H9 (cell line): Measurements from ENCODE around the gene CYTL1. TPM values are rescaled to one million over a fixed set of nuclear protein-coding genes. Genes with fewer than 3 reads are reported as not detected.

Source experiments
- DNase-seq: peaks from one replicate; pipeline ENCODE4 v3.0.0-alpha.2; 2017
- H2AFZ ChIP-seq: one replicate; pipeline ENCODE4 v1.6.1; 2013; ENCODE audit warnings: mild to moderate bottlenecking, low read length, control low read depth, moderate library complexity
- H2AK5ac ChIP-seq: 2 replicates; pipeline ENCODE4 v1.6.1; 2013; ENCODE audit warnings: low read length, control low read depth, mixed read lengths; ENCODE audit not compliant: insufficient read length
- H2BK120ac ChIP-seq: one replicate; pipeline ENCODE4 v1.6.1; 2013; ENCODE audit warnings: low read depth, mild to moderate bottlenecking, low read length, control low read depth, inconsistent platforms; ENCODE audit not compliant: poor library complexity, severe bottlenecking
- H2BK12ac ChIP-seq: 2 replicates; pipeline ENCODE4 v1.6.1; 2013; ENCODE audit warnings: low read length, control low read depth, mixed read lengths, low read depth; ENCODE audit not compliant: insufficient read length
- H2BK15ac ChIP-seq: 2 replicates; pipeline ENCODE4 v1.6.1; 2013; ENCODE audit warnings: low read depth, low read length, control low read depth
- H2BK20ac ChIP-seq: one replicate; pipeline ENCODE4 v1.6.1; 2013; ENCODE audit warnings: low read depth, mild to moderate bottlenecking, low read length, control low read depth, inconsistent platforms; ENCODE audit not compliant: poor library complexity, severe bottlenecking
- H2BK5ac ChIP-seq: 2 replicates; pipeline ENCODE4 v1.6.1; 2013; ENCODE audit warnings: low read length, control low read depth, mixed read lengths; ENCODE audit not compliant: insufficient read length
- H3K14ac ChIP-seq: 2 replicates; pipeline ENCODE4 v1.6.1; 2013; ENCODE audit warnings: low read length, control low read depth; ENCODE audit not compliant: insufficient read depth
- H3K18ac ChIP-seq: 2 replicates; pipeline ENCODE4 v1.6.1; 2013; ENCODE audit warnings: low read depth, mild to moderate bottlenecking, mixed read lengths, low read length, control low read depth; ENCODE audit not compliant: insufficient read length
- H3K23ac ChIP-seq: 2 replicates; pipeline ENCODE4 v1.6.1; 2013; ENCODE audit warnings: low read length, control low read depth, mixed read lengths, low read depth; ENCODE audit not compliant: insufficient read length
- H3K23me2 ChIP-seq: 2 replicates; pipeline ENCODE4 v1.6.1; 2013; ENCODE audit warnings: low read depth, mild to moderate bottlenecking, mixed read lengths, low read length, control low read depth; ENCODE audit not compliant: insufficient read length, poor library complexity, severe bottlenecking
- H3K27ac ChIP-seq: 2 replicates; pipeline ENCODE4 v1.5.1; 2013; ENCODE audit warnings: low read length, control low read depth, mixed read lengths, low read depth; ENCODE audit not compliant: insufficient read length
- H3K27me3 ChIP-seq: 2 replicates; pipeline ENCODE4 v1.6.1; 2013; ENCODE audit warnings: low read length, control low read depth, inconsistent platforms; ENCODE audit not compliant: insufficient read depth
- H3K4ac ChIP-seq: 2 replicates; pipeline ENCODE4 v1.6.1; 2013; ENCODE audit warnings: low read depth, mild to moderate bottlenecking, control low read depth, inconsistent platforms, low read length, moderate library complexity
- H3K4me1 ChIP-seq: 2 replicates; pipeline ENCODE4 v1.6.1; 2013; ENCODE audit warnings: low read length, control low read depth, inconsistent platforms; ENCODE audit not compliant: insufficient read depth
- H3K4me2 ChIP-seq: 2 replicates; pipeline ENCODE4 v1.6.1; 2013; ENCODE audit warnings: low read length, control low read depth, mixed read lengths; ENCODE audit not compliant: insufficient read length, insufficient read depth
- H3K56ac ChIP-seq: 2 replicates; pipeline ENCODE4 v1.6.1; 2013; ENCODE audit warnings: low read depth, mild to moderate bottlenecking, mixed read lengths, low read length, control low read depth; ENCODE audit not compliant: insufficient read length
- H3K79me1 ChIP-seq: 2 replicates; pipeline ENCODE4 v1.6.1; 2013; ENCODE audit warnings: low read depth, mild to moderate bottlenecking, moderate library complexity, low read length, control low read depth, inconsistent platforms; ENCODE audit not compliant: insufficient read depth, poor library complexity, severe bottlenecking
- H3K79me2 ChIP-seq: 2 replicates; pipeline ENCODE4 v1.6.1; 2013; ENCODE audit warnings: low read length, control low read depth, inconsistent platforms; ENCODE audit not compliant: insufficient read depth
- H3K9ac ChIP-seq: 2 replicates; pipeline ENCODE4 v1.6.1; 2013; ENCODE audit warnings: low read length, control low read depth, mixed read lengths; ENCODE audit not compliant: insufficient read length; ENCODE audit errors: extremely low read depth
- H3K9me3 ChIP-seq: one replicate; pipeline ENCODE4 v1.6.1; 2013; ENCODE audit warnings: low read depth, low read length, inconsistent platforms; ENCODE audit not compliant: control insufficient read depth
- H3T11ph ChIP-seq: one replicate; pipeline ENCODE4 v1.6.1; 2013; ENCODE audit warnings: mild to moderate bottlenecking, low read length, control low read depth, inconsistent platforms
- H4K20me1 ChIP-seq: one replicate; pipeline ENCODE4 v1.6.1; 2013; ENCODE audit not compliant: control insufficient read depth, insufficient read length, insufficient read depth
- H4K5ac ChIP-seq: 2 replicates; pipeline ENCODE4 v1.6.1; 2013; ENCODE audit warnings: low read depth, mild to moderate bottlenecking, mixed read lengths, low read length, control low read depth; ENCODE audit not compliant: insufficient read length
- H4K8ac ChIP-seq: replicated peaks from 2 replicates; pipeline ENCODE4 v1.6.1; 2013; ENCODE audit warnings: low read length, control low read depth, mixed read lengths, low read depth; ENCODE audit not compliant: insufficient read length
- H4K91ac ChIP-seq: 2 replicates; pipeline ENCODE4 v1.6.1; 2013; ENCODE audit warnings: low read depth, mild to moderate bottlenecking, moderate library complexity, mixed read lengths, low read length, control low read depth; ENCODE audit not compliant: insufficient read length
- H3K27ac Mint-ChIP-seq, 3 experiments: 2 replicates in 2 of 3; 3 replicates in 1 of 3; pipeline ENCODE4 v1.8.0; 2020 to 2021; ENCODE audit warnings: mixed read lengths in 3 of 3, mild to moderate bottlenecking in 1 of 3, moderate library complexity in 1 of 3
- H3K27me3 Mint-ChIP-seq: 2 replicates; pipeline ENCODE4 v1.8.0; 2021; ENCODE audit warnings: low read depth, mild to moderate bottlenecking, moderate library complexity, mixed read lengths
- H3K36me3 Mint-ChIP-seq, 3 experiments: 2 replicates in 2 of 3; 3 replicates in 1 of 3; pipeline ENCODE4 v1.8.0; 2020 to 2021; ENCODE audit warnings: low read depth in 3 of 3, mixed read lengths in 3 of 3; ENCODE audit not compliant: insufficient read depth in 1 of 3
- H3K4me1 Mint-ChIP-seq, 2 experiments: 2 replicates each; pipeline ENCODE4 v1.8.0; 2020; ENCODE audit warnings: mixed read lengths in 2 of 2
- H3K4me3 Mint-ChIP-seq, 2 experiments: 2 replicates in 1 of 2; 3 replicates in 1 of 2; pipeline ENCODE4 v1.8.0; 2020 to 2021; ENCODE audit warnings: mild to moderate bottlenecking in 2 of 2, mixed read lengths in 2 of 2, moderate library complexity in 1 of 2
- H3K9me3 Mint-ChIP-seq, 2 experiments: 2 replicates in 1 of 2; 3 replicates in 1 of 2; pipeline ENCODE4 v1.8.0; 2020; ENCODE audit warnings: mild to moderate bottlenecking in 2 of 2, mixed read lengths in 2 of 2, moderate library complexity in 1 of 2
- CTCF ChIP-seq: fragments of 200-600 bp; sonication (generic); conservative IDR thresholded peaks from 3 replicates; pipeline ENCODE4 v1.8.0; 2021; ENCODE audit warnings: antibody characterized with exemption, mild to moderate bottlenecking
- WGBS: extraction: QIAGEN DNeasy Blood & Tissue Kit; methylation state at CpG from one replicate; pipeline ENCODE4 v1.1.7; 2013; ENCODE audit warnings: missing lambda C conversion rate, low lambda C conversion rate, mixed read lengths; ENCODE audit not compliant: insufficient read length; ENCODE audit errors: extremely low coverage; 5-methylcytosine and 5-hydroxymethylcytosine counted together
- total RNA-seq: library from RNA; stranded (reverse); gene quantifications from 2 replicates; pipeline ENCODE4 v1.2.1, GENCODE V29; 2021

Gene CYTL1
- total RNA-seq, 1 experiment from 2014 or later, result 1.7 TPM

GRCh38 chr4:5030221-5030620 lies 11.0 kb upstream of the CYTL1 start:
- H3K4me2 ChIP-seq, result no peak overlapping the region
- H3K4ac ChIP-seq, result no peak overlapping the region
- H2BK5ac ChIP-seq, result no peak overlapping the region
- H3K27ac ChIP-seq, result no peak overlapping the region
- H3K27me3 ChIP-seq, result no peaks in the 10 kb centered on the region
- no peak for TF ChIP-seq CTCF
- no peak overlapping the region for H3K14ac ChIP-seq
- no peaks in the 10 kb centered on the region for H3K79me2 ChIP-seq
- no peak overlapping the region for H3K4me3 Mint-ChIP-seq
- H3K4me1 ChIP-seq, result no peaks in the 10 kb centered on the region
- H4K5ac ChIP-seq, result no peak overlapping the region
- no peaks in the 10 kb centered on the region for H4K20me1 ChIP-seq
- no peaks in the 10 kb centered on the region for H3K36me3 Mint-ChIP-seq
- no peaks in the 10 kb centered on the region for H3K79me1 ChIP-seq
- no CpG with 5 or more reads among the region's 4 CpGs for WGBS
- no peak overlapping the region for H3K56ac ChIP-seq
- H3K9me3 Mint-ChIP-seq, result no peaks in the 10 kb centered on the region
- no peak overlapping the region for H3K27ac Mint-ChIP-seq
- H2BK12ac ChIP-seq, result no peak overlapping the region
- peaks cover 46% of the 10 kb centered on the region for H3K27me3 Mint-ChIP-seq
- H2AFZ ChIP-seq, result no peak overlapping the region
- no peak overlapping the region for H2BK15ac ChIP-seq
- H2BK20ac ChIP-seq, result no peak overlapping the region
- H3K4me1 Mint-ChIP-seq, result peaks cover 0 to 8% of the 10 kb centered on the region in 2 experiments; a peak in 2 of 4 replicates
- H2BK120ac ChIP-seq, result no peak overlapping the region
- no peak overlapping the region for H2AK5ac ChIP-seq
- no peak overlapping the region for H3K23ac ChIP-seq
- no peaks in the 10 kb centered on the region for H3K9me3 ChIP-seq
- no peak for DNase-seq
- no peaks in the 10 kb centered on the region for H3K23me2 ChIP-seq
- H4K8ac ChIP-seq, result no peak overlapping the region
- no peak overlapping the region for H3K9ac ChIP-seq
- H3T11ph ChIP-seq, result no peak overlapping the region
- no peak overlapping the region for H3K18ac ChIP-seq
- H4K91ac ChIP-seq, result no peak overlapping the region
